ENCODE measurements around the gene CCRL2. TPM values are rescaled to one million over a fixed set of nuclear protein-coding genes. Genes with fewer than 3 reads are reported as not detected.
"Not testable (repeated sequence)": the region's sequence is repeated elsewhere in the genome, so short reads cannot be mapped to it uniquely, and the experiment has no call there.

CCRL2 gene
- total RNA-seq, 1 donor from 2014 or later: 0.55 TPM

GRCh38 chr3:46427404-46427803 lies 20.3 kb downstream of the CCRL2 start:
- DNase-seq (ENCODE audit: low spot score); ATAC-seq: not testable (repeated sequence)

GRCh38 chr3:46427916-46428833 lies 21.1 kb downstream of the CCRL2 start:
- ATAC-seq: peak; percentile 91
- no peak for DNase-seq (ENCODE audit: low spot score)

- no peak for DNase-seq (ENCODE audit: low spot score)
- no peak for ATAC-seq
Measured at GRCh38 chr3:46429250-46429649, 22.2 kb downstream of the CCRL2 start.

- ATAC-seq: no peak
- no peak for DNase-seq (ENCODE audit: low spot score)
Measured at GRCh38 chr3:46429671-46430070, 22.6 kb downstream of the CCRL2 start.

- not testable (repeated sequence) for ATAC-seq; DNase-seq (ENCODE audit: low spot score)
Measured at GRCh38 chr3:46430879-46431278, 23.8 kb downstream of the CCRL2 start.

GRCh38 chr3:46431905-46432304 lies 24.8 kb downstream of the CCRL2 start:
- not testable (repeated sequence) for DNase-seq (ENCODE audit: low spot score); ATAC-seq

GRCh38 chr3:46433118-46433517 lies 26.1 kb downstream of the CCRL2 start:
- not testable (repeated sequence) for ATAC-seq

GRCh38 chr3:46433841-46434240 lies 26.8 kb downstream of the CCRL2 start:
- no peak for ATAC-seq

More at GRCh38 chr3:46433118-46433517, 26.1 kb downstream of the CCRL2 start:
- DNase-seq (ENCODE audit: low spot score): not testable (repeated sequence)

GRCh38 chr3:46435081-46435726 lies 28.1 kb downstream of the CCRL2 start:
- ATAC-seq (no peak), DNase-seq (ENCODE audit: low spot score) (no peak)

More at GRCh38 chr3:46433841-46434240, 26.8 kb downstream of the CCRL2 start:
- no peak for DNase-seq (ENCODE audit: low spot score)

GRCh38 chr3:46438831-46439230 lies 31.8 kb downstream of the CCRL2 start:
- ATAC-seq: no peak
- no peak for DNase-seq (ENCODE audit: low spot score)

- DNase-seq (ENCODE audit: low spot score) (no peak), ATAC-seq (no peak)
Measured at GRCh38 chr3:46440531-46441294, 33.7 kb downstream of the CCRL2 start.

- DNase-seq (ENCODE audit: low spot score) (no peak), ATAC-seq (peak; percentile 84)
Measured at GRCh38 chr3:46442576-46443530, 35.8 kb downstream of the CCRL2 start.

- DNase-seq (ENCODE audit: low spot score) (no peak), ATAC-seq (no peak)
Measured at GRCh38 chr3:46447228-46447985, 40.3 kb downstream of the CCRL2 start.

GRCh38 chr3:46448721-46449120 lies 41.7 kb downstream of the CCRL2 start:
- ATAC-seq (no peak), DNase-seq (ENCODE audit: low spot score) (no peak)

- ATAC-seq: peak; percentile 41
- no peak for DNase-seq (ENCODE audit: low spot score)
Measured at GRCh38 chr3:46449755-46450552, 42.9 kb downstream of the CCRL2 start.

GRCh38 chr3:46453526-46454208 lies 46.6 kb downstream of the CCRL2 start:
- no peak for DNase-seq (ENCODE audit: low spot score)
- no peak for ATAC-seq

GRCh38 chr3:46454209-46454595 lies 47.1 kb downstream of the CCRL2 start:
- ATAC-seq (no peak), DNase-seq (ENCODE audit: low spot score) (no peak)

- DNase-seq (ENCODE audit: low spot score) (peak; percentile 32), ATAC-seq (no peak)
Measured at GRCh38 chr3:46454606-46455005, 47.5 kb downstream of the CCRL2 start.
